Measurements from ENCODE around the gene SLC6A18.
A peak's percentile ranks its signal among the peaks of the same experiment; 100 is the strongest.

The SLC6A18 gene

GRCh38 chr5:1225081-1225480 lies at the start of gene SLC6A18:
Gene SLC6A18 (plus strand): TSS chr5:1225381. CDS start chr5:1225478, 97 bp downstream.
- DNase-seq: no peak

- no peak for DNase-seq
These were observed 49.2 kb upstream of the SLC6A18 start for GRCh38 chr5:1175801-1176472.

DNA sequence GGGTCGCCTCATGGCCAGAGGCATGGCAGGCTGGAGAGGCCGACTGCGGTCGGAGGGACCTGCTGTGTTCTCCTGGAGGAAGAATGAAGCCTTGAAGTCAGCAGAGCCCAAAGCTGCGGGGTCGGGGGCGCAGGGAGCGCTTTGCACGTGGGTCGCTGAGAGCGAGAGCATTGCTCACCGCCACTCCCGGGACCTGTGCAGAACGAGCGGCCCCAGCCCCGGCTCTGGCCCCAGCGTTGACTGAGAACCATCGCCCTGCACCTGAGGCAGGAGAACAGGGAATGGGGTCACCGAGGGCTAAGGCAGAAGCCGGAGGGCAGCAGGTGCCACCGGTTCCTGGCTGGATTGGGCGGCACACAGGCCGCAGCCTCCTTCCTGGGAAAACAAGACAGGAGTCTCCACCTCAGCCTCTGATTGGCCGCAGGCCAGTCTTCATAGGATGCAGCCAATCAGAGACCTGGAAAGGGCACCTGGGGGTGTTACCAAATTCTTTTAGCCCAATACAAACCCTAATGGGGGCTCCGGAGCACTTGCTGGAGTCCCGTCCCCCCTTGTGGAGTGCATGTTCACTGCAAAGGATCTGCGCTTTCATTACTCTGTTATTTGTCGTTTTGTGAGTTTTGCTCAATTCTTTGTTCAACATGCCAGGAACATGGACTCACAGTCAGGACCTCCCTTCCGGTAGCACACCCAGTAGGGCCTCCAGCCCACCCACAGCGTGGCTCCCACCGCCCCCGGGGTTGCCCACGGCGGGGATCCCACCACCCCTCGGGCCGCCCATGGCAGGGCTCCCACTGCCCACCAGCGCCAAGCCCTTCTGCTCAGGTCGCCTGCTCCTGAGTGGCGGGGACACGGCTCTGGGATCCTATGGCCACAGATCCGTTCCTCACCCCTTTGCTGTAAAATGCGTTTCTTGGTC lies 48.4 kb upstream of the SLC6A18 start:
- DNase-seq: no peak

DNA sequence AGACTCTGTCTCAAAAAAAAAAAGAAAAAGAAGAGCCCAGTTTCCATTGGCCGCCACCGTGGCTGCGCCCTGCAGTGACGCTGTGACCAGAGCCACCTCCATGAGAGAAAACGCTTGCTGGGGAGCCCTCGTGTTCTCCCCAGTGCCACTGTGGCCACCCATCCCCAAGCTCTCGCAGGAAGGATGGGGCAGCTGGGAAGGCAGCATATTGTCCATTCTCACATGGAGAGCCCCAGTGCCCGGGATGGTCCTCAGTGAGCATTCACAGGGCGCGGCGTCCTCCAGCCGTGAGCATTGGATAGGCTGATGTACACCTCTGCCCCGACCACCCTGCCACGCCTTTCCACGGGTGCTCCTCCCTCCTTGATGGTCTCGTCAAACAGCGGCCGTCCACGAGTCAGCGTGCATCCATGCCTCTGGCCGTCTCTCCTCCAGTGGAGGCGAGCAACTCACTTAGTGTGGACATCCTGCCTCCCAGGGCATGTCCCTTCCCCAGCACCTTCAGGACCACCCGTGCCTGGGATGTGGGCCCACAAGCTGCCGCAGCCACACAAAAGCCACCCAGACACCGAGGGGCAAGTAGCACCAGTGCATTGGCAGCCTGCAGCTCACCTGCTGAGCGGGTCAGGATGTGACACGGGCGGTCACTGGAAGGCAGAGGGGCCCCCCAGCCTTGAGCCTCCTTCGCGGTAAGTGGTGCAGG lies 47.2 kb upstream of the SLC6A18 start:
- DNase-seq: no peak

DNA sequence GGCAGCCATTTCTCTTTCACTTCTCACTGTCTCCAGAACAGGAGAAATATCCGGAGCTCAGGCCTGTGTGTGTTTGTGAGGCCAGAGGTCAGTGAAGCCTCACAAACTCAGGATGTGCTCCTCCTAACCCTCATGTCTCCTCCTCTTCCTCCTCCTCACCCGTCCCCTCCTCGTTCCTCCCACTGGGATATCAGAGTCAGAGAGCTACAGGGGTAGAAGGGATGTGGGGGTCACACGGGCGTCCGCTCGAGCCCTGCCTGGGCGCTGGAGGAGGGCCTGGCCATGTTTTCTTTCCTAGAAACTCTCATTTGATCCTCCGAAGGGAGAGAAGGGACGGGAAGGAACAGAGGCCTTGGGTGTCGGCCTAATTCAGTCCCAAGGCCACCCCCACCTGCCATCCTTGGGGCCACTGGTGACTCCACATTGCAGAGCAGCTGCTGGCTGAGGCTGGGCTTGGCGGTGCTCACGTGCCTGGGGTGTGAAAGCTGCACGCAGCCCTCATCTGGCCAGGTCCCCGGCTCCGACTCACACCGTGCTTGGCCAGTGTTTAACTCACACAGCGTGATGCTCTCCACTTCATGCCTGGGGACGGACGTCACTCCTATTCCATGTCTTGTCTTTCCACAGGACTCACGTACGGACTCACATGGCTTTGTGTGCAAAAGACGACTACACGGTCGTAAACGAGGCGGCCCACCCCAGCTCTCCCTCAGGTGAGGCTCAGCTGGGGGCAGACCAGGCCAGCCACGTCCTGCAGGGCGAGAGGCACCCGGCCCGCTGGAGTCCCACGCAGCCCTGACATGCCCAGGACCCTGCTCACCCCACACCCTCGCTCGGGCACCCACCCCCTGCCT lies 46.4 kb upstream of the SLC6A18 start:
- DNase-seq: no peak

DNA sequence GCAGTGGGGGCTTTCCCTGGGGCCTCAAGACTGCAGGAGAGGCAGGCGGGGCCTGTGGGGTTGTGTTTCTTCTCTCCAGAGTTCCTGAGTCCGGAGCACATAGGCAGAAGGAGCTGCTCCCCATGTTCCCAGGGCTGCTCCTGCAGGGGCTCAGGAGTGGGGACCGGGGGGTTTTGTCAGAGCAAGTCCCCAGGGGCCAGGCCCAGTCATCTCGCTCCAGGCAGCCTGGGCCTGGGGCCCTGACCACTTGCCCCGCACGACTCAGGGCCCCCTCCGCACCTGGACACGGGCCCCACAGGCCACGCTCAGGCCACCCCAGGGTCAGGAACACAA lies 45.8 kb upstream of the SLC6A18 start:
- DNase-seq: no peak

GRCh38 chr5:1180096-1180495 lies 45.1 kb upstream of the SLC6A18 start:
- no peak for DNase-seq

GRCh38 chr5:1180841-1181271 lies 44.3 kb upstream of the SLC6A18 start:
- no peak for DNase-seq

GRCh38 chr5:1181451-1182359 lies 43.5 kb upstream of the SLC6A18 start:
- DNase-seq: no peak

DNA sequence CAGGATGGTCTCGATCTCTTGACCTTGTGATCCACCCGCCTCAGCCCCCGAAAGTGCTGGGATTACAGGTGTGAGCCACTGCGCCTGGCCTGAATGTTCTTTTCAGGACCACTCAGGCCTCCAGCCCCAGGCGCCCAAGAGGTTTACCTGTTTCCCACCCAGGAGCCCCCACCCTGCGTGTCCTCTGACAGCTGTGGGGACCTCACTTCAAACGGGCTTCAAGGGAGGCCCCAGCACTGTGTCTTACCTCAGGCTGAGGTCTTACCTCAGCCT lies 42.9 kb upstream of the SLC6A18 start:
- DNase-seq: no peak

DNA sequence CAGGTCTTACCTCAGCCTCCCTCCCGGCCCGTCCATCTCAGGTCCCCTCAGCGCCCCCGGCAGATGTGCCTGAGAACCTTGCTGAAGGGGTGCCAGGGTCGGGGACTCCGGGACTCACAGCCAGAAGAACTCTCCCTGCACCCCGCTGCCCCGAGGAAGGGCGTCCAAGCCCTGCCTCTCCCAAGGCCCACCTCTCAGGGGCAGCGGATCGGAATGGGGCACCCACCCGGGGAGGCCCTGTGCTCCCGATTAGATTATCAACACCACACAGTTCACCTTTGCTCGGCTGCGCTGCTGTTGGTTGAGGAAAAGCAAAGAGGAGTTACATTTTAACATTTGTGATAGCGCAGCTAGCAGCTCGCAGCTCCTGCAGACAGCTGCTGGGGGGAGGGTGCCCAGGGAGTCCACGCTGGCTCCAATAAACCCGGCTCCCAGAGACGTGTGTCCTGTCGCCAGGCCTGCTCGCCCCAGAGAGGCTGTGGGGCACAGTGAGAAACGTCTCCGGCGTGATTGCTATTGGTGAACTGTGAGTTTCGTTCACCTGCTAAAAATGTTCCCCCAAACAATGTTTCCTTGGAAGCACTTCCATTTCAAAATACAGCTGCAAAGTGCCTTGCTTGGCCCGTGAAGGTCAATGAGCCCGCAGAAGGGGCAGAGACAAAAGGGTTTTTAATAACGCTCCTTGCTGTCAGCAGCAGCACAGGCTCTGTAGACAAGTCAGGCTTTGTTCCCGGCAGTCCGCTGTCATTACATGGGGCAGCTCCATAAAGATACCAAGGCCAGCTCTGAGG lies 42.4 kb upstream of the SLC6A18 start:
- peak; percentile 85 for DNase-seq

GRCh38 chr5:1183424-1184162 lies 41.6 kb upstream of the SLC6A18 start:
- DNase-seq: no peak

- DNase-seq: no peak
These were observed 41.1 kb upstream of the SLC6A18 start for GRCh38 chr5:1184163-1184470.

DNA sequence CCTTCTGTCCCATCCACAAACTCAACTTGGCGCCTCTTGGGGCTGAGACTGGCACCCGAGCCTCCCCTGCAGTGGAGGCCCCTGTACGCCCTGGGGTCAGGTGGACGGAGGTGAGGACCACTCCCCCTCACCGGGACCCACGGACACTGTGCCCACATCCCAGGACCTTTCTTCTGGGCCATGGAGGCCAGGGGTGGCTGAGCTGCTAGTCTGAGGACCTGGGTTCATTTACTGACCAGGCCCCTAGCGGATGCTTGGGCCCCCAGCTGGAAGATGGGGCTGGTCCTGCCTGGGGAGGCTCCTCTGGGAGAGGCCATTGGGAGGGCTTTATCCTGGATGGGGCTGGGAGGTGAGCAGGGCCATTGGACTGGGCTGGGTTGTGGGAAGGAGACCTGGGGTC lies 40.7 kb upstream of the SLC6A18 start:
- DNase-seq: no peak

DNA sequence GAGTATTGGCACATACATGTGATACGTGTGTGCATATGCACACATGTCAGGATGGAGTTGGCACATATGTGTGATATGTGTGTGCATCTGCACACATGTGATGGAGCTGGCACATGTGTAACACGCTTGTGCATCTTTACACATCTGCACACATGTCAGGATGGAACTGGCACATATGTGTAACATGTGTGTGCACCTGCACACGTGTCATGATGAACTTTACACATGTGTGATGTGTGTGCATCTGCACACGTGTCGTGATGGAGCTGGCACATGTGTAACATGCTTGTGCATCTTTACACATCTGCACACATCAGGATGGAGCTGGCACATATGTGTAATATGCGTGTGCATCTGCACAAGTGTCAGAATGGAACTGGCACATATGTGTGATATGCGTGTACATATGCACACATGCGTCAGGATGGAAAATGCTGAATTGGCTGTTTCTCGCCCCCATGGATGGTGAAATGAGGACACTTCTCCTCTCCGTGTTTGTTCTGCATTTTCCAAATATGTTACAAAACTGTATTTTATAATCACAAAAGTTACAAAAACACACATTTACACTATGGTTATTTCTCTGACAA lies 40.0 kb upstream of the SLC6A18 start:
- no peak for DNase-seq

- DNase-seq: peak; percentile 35
These were observed 39.4 kb upstream of the SLC6A18 start for GRCh38 chr5:1185629-1186350.

- DNase-seq: no peak
These were observed 38.6 kb upstream of the SLC6A18 start for GRCh38 chr5:1186351-1187233.

- no peak for DNase-seq
These were observed 37.8 kb upstream of the SLC6A18 start for GRCh38 chr5:1187234-1187949.
